ENCODE results near the gene PTPRM. TPM values are rescaled to one million over a fixed set of nuclear protein-coding genes. Genes with fewer than 3 reads are reported as not detected.

Gene PTPRM
- total RNA-seq, 1 experiment from 2014 or later: 1.6 TPM

GRCh38 chr18:8319798-8320489 is 752.8 kb downstream of the PTPRM start:
- Histone ChIP-seq H3K27me3 (ENCODE audit: control insufficient read depth, insufficient read depth, low read length) (no peaks in the 10 kb centered on the region), H3K4me3 (ENCODE audit: low read depth in 2 of 2, low read length in 2 of 2) (no peak overlapping the region), H3K9me3 (ENCODE audit: control insufficient read depth, insufficient read depth, low read depth, low read length) (no peaks in the 10 kb centered on the region), H3K4me1 (ENCODE audit: control insufficient read depth, insufficient read depth, low read length) (no peaks in the 10 kb centered on the region), H3K27ac (ENCODE audit: low read length) (no peak overlapping the region), H3K36me3 (ENCODE audit: control insufficient read depth, insufficient read depth, low read length) (no peaks in the 10 kb centered on the region)
- intact Hi-C loops (cut with micrococcal nuclease; ENCODE audit: unreplicated experiment) (no loop called here), in situ Hi-C loops (cut with HindIII; ENCODE audit: low pct_unique_long_range_greater_than_20kb, low sequenced_read_pairs) (no loop called here)
- no peak for TF ChIP-seq POLR2AphosphoS5 (IDR thresholded peaks at IDR 0.05; ENCODE audit: low read depth, low read length)
- TF ChIP-seq REST (IDR thresholded peaks at IDR 0.05; ENCODE audit: insufficient read depth in 1 of 2, low read depth in 2 of 2, low read length in 1 of 2): no peak
- TF ChIP-seq TCF7L2 (IDR thresholded peaks at IDR 0.05; ENCODE audit: low read depth, low read length): no peak
- CTCF ChIA-PET: no interaction called here
- POLR2A ChIA-PET: no interaction called here
- DNase-seq (ENCODE audit: low read depth, low spot score) (no peak), ATAC-seq (no peak)
- no TSS peak for BruUV-seq (replicated peaks)

GRCh38 chr18:8322486-8322885 is 755.4 kb downstream of the PTPRM start:
- no TSS peak for BruUV-seq (replicated peaks)
- H3K27ac ChIP-seq (ENCODE audit: low read length): no peak overlapping the region
- ATAC-seq (no peak), DNase-seq (ENCODE audit: low read depth, low spot score) (no peak)
- POLR2A ChIA-PET: no interaction called here
- H3K27me3 ChIP-seq (ENCODE audit: control insufficient read depth, insufficient read depth, low read length): no peaks in the 10 kb centered on the region
- no peak overlapping the region for H3K4me3 ChIP-seq (ENCODE audit: low read depth in 2 of 2, low read length in 2 of 2)
- H3K9me3 ChIP-seq (ENCODE audit: control insufficient read depth, insufficient read depth, low read depth, low read length): no peaks in the 10 kb centered on the region
- CTCF ChIA-PET: no interaction called here
- no peak for TF ChIP-seq POLR2AphosphoS5 (IDR thresholded peaks at IDR 0.05; ENCODE audit: low read depth, low read length)
- TF ChIP-seq CTCF (IDR thresholded peaks at IDR 0.05): no peak
- TF ChIP-seq TCF7L2 (IDR thresholded peaks at IDR 0.05; ENCODE audit: low read depth, low read length): no peak
- no peak for TF ChIP-seq REST (IDR thresholded peaks at IDR 0.05; ENCODE audit: insufficient read depth in 1 of 2, low read depth in 2 of 2, low read length in 1 of 2)
- no peak for TF ChIP-seq SIN3A (IDR thresholded peaks at IDR 0.05; ENCODE audit: borderline replicate concordance, insufficient read depth, low read depth, low read length)
- intact Hi-C loops (cut with micrococcal nuclease; ENCODE audit: unreplicated experiment) (no loop called here), in situ Hi-C loops (cut with HindIII; ENCODE audit: low pct_unique_long_range_greater_than_20kb, low sequenced_read_pairs) (no loop called here)
- no peaks in the 10 kb centered on the region for H3K36me3 ChIP-seq (ENCODE audit: control insufficient read depth, insufficient read depth, low read length)
- H3K4me1 ChIP-seq (ENCODE audit: control insufficient read depth, insufficient read depth, low read length): no peaks in the 10 kb centered on the region

All from Panc1 (cell line).